Astrocyte (in vitro differentiated cells and primary cell): ENCODE data around the gene CYP46A1.

Experiments
- CTCF ChIP-seq: IDR thresholded peaks from 2 replicates; pipeline ENCODE4 v1.5.1; 2011; ENCODE audit warnings: low read depth, mild to moderate bottlenecking, inconsistent platforms, low read length, moderate library complexity; ENCODE audit not compliant: insufficient read depth
- EZH2 ChIP-seq: IDR thresholded peaks from 2 replicates; pipeline ENCODE4 v1.6.1; 2012; ENCODE audit warnings: mild to moderate bottlenecking, low read length, inconsistent platforms; ENCODE audit not compliant: insufficient read depth

GRCh38 chr14:99749763-99750715 lies 65.9 kb downstream of the CYP46A1 start:
- TF ChIP-seq CTCF, result no peak
- no peak for TF ChIP-seq EZH2
